ENCODE data around the gene RNASEH1.
A peak's percentile ranks its signal among the peaks of the same experiment; 100 is the strongest.

The RNASEH1 gene, protein sequence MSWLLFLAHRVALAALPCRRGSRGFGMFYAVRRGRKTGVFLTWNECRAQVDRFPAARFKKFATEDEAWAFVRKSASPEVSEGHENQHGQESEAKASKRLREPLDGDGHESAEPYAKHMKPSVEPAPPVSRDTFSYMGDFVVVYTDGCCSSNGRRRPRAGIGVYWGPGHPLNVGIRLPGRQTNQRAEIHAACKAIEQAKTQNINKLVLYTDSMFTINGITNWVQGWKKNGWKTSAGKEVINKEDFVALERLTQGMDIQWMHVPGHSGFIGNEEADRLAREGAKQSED

DNA sequence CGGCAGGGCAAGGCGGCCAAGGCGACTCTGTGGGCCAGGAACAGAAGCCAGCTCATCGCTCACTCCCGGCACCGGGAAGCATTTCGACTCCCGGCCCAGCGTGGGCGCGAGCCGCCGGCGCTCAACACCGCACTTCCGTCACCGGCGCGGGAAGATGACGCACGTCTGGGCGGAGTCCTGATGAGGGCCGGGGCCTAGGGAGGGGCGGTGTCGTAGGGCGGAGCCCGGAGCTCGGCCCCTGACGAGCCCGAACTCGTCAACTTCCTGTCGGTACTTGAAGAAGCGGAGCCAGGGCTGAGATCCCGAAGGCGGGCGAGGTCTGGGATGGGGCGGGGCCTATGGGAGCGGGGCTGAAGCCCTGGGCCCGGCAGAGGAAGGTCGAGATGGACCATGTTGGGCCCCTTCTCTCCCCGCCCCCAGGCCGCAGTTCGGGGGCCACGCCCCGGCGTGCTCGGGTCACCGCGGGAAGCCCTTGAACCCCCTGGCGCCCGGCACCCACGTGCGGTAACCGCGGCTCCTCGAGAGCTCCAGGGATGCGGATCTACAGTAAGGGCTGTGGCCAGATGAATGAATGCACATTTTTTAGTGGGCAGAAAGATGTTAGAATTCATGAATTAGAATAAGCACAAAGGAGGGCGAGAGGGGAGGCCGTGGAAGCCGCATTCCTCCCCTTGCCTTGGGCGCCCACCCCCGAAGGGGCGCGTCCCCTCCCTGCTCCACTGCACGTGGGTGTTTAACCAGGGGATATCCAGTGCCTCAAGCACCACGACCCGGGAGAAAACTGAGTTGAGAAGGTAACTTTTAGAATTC lies at the start of gene RNASEH1:
TSS of gene RNASEH1 (minus strand) at position 129 of the 810 bp plus-strand sequence. CDS start at position 56, 73 bp downstream.
- peak; percentile 99 for DNase-seq

DNA sequence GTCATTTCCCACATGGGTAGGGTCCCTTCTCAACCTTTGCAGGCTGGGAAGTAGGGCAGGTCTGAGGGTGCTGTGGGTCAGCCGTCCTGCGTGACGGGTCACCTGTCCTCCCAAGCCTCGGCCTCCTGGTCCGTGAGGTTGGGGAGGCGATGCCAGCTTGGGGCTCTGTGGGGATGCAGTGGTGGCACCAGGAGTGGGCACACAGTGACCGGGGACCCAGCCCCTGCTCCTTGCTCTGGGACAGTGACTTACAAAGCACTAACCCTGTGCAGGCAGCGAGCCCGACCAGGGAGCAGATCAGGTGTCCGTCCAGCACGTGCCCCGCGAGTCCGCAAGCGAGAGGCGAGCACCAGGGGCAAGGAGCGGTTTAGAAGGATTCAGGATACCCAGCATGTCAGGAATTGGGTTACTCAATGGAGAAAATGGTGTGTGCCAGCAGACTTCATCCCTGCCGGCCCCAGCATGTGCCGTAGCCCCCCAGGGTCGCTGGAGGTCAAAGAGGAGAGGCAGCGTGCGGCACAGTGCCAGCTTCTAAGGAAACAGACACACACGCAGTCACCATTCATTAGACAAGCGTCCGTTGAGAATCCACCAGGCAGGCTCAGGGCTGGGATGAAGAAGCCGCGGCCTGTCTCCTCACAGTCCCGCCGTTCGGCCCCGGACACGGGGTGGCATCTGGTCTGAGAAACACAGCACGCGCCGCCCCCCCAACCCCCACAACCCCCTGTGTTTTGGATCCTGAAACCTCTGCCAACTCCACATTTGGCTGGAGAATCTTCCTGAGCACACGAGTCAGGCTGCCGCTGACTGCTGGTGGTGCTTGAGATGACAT lies 48.5 kb upstream of the RNASEH1 start:
- no peak for DNase-seq

DNA sequence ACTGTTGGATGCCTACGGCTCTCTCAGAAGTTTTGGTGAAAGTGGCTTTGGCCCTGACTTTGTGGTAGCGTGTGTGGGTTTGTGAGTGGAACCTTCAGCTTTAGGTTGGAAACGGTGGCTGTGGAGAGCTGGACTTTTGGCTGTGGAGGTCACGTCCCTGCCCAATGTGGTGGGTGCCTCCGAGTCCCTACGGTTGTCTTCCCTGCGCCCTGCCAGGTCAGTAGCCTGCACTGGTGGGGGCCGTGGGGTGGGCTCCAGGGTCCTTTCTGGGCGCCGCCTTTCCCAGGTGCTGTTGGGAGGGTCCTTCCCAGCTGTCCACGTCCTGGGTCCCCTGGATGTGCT lies 47.9 kb upstream of the RNASEH1 start:
- no peak for DNase-seq

DNA sequence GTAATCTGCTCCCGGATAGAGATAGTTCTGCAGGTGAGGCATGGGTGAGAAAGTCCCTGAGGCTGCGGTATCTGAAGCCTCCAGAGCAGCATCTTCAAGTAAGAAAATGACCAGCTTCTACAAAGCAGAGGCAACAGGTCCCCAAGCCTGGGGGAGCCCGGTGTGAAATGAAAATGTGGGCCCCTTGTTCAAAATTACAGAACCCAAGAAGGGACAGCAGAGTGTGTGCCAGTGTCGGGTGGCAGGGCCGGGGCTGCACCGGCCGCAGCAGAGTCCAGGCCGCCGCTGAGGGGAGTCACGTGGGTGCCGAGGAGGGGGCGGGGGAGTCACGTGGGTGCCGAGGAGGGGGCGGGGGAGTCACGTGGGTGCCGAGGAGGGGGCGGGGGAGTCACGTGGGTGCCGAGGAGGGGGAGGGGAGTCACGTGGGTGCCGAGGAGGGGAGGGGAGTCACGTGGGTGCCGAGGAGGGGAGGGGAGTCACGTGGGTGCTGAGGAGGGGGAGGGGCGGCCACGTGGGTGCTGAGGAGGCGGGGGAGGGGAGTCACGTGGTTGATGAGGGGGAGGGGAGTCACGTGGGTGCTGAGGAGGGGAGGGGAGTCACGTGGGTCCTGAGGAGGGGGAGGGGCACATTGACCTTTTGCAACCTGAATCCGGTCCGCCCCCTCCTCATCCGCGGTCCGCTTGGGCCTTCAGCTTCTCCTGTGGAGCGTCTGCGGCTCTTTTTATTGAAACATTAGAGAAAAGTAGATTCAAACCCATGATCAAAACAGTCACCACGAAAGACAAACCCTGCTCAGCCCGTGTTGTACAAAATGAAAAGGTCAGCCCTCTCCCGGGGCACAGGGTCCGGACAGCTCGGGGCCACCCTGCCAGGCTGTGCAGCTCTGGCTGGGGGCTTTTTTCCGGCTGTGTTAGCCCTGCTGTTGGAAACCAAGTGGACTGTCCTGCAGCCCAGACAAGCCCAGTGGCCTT lies 47.1 kb upstream of the RNASEH1 start:
- DNase-seq: peak; percentile 68

DNA sequence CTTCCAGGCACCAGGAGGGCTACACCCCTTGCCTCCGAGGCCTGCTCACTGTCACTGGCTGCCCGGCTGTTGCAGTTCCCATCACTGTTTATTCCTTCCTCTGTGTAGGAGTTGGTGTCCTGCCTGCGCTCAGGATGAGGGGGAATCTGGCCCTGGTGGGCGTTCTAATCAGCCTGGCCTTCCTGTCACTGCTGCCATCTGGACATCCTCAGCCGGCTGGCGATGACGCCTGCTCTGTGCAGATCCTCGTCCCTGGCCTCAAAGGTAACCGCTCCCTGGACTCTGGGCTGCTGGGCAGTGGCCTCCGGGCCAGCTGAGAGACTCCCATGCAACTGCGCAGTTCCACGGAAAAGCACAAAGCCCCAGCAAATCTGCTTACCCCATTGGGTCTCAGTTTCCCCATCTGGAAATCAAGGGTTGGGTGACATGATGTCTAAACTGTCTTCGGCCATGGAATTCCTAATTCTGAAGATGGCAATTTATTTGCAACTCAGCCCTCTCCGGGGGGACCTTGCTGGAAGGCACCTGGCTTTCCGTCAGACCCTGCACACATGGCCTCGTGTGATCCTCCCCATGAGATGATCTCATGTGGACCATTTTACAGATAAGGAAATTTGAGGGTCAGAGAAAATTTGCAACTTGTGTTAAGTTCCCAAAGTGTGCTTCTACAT lies 46.2 kb upstream of the RNASEH1 start:
- DNase-seq: no peak

DNA sequence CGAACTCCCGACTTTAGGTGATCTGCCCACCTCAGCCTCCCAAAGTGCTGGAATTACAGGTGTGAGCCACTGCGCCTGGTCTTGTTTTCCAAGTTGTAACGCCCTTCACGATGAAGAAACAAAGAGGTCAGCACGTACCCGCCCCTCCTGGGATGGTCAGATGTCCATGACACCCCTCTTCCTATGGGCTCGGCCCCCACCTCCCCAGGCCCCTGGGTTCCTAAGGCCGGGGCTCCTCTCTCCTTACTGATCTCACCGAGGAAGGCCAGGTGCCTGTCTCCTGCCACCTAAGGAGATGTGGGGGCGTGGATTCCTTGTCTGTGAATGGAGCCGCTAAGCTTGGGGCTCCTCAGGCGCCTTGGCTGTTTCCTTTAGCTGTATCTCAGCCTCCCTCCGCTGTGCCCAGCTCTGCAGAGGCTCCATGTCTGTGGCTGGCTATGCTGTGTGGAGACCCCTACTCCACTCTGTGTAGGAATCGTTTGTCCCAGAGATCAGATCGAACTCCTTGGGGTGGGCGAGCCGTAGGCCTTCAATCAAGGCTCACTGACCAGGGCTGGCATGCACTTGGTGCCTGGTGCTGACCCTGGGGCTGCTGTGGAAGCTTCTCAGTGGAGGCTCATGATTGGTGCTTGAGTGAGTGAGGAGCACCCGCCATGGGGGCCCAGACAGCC lies 45.5 kb upstream of the RNASEH1 start:
- DNase-seq: no peak

DNA sequence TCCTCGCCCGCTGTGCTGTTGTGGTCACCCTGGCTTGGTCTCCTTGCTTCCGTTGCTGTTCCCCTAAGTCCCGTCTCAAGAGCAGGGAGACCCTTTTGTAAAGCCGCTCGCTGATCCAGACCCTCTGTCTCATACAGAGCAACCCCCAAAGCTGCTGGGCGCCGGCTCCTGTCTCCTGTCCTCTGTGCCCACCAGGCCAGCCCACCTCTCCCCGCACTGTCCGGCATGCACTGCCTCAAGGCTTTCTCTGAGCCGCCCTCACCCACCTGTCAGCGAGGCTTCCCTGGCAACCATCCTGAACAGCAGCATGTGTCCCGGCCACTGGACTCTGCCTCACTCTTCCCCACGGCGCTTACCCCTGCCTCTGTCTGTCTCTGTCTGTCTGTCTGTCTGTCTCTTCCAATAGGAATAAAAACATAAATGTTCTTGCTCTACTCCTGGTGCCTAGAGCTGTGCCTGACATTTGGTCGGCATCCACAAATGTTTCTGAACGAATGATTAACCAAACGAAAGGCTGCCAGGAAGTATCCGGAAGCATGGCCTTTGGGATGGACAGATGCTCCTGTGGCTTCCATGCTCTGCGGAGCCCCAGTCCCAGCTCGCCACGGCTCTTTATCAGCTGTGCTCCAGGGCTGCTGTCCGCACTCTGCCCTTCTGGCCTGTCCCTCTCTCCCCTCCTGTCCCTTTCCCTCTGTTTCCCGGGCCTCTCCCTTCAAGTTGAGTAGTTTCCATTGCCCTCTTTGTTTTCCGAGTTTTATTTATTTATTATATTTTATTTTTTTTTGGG lies 44.6 kb upstream of the RNASEH1 start:
- no peak for DNase-seq

DNA sequence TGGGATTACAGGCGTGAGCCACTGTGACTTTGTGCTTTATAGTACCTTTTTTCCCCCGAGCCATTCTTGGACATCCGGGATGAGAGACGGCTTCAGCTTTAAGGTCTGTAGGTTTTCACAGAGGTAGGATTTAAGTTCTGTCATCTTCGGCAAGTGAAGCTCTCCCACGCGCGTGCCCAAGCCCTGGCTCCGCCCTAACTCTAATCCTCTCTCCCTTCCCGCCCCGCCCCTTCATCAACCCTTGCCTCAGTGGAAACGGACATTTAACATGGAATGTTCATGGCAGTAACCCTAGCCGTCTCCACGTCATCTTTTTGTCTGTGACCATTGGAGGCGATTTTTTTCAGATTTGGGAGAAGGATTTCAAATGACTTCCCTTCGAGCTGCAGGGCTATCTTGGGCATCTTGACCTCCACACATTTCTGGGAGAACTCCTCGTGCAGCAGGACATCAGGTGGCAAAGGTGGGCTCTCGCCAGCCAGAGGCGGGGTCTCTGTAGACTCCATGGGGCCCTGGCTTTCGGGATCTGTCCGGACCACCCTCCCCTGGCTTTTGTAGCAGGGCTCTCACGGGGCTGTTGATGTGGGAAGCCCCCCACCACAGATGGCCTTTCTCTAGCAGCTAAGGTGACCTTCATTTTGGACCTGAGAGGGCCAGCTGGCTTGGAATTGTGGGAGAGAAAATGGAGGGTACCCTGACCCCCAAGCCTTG lies 43.6 kb upstream of the RNASEH1 start:
- no peak for DNase-seq

DNA sequence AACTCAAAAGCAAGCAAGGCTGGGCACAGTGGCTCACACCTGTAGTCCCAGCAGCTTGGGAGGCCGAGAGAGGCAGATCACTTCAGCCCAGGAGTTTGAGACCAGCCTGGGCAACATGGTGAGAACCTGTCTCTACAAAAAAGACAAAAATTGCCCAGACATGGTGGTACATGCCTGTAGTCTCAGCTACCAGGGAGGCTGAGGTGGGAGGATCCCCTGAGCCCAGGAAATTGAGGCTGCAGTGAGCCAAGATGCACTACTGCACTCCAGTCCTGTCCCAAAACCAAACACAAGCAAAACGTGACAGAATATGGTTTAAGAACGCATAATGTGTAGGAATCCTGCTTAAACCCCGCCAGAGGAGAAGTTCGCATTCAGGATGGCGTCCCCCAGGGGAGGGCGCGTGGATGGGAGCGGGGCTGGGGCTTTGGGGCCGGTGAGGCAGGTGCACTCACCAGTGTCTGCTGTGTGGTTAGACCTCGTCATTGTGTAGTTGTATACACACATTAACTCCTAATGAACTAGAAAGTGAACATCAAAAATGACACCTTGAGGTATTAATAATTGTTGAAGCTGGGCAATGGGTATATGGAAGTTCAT lies 42.2 kb upstream of the RNASEH1 start:
- no peak for DNase-seq

DNA sequence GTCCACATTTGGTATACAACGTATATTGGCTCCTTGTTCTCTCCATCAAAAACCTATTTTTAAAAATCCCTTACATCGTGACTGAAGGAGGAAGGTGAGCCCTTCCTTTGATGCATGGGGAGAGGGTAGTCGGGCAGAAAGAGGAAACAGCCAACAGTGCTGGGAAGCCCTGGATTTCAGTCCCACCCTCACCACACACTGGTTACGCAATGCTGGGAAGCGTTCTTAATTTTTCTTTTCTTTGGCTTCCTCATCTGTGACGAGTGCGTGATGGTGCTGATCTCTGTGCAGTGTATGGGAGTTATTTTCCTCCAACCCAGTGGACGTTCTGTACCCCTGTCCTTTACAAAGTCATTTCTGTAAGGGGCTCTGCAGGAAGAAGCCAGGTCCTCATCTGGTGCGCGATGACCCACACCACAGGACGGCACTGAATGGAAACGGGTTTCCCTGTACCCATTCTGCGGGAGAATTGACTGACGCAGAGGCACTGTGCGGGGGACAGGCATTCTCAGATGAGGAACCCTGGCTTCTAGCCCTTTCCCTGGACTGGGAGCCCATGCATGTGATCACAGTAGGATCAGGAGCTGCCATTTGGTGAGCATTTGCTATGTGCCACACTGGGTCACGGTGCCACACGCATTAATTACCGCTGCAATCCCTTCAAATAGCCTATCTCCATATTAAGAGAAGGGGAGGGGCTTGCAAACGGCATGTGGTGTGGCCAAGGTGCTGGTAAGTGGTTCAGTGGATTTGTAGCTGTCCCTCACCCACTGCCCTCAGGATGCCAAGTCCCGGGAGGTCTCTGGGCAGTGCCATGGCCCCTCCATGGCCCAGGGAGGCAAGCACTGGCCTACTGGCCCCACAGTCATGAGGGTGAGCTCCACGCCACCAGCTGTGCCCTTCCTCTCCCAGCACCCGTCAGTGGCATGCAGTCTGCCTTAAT lies 41.0 kb upstream of the RNASEH1 start:
- no peak for DNase-seq

DNA sequence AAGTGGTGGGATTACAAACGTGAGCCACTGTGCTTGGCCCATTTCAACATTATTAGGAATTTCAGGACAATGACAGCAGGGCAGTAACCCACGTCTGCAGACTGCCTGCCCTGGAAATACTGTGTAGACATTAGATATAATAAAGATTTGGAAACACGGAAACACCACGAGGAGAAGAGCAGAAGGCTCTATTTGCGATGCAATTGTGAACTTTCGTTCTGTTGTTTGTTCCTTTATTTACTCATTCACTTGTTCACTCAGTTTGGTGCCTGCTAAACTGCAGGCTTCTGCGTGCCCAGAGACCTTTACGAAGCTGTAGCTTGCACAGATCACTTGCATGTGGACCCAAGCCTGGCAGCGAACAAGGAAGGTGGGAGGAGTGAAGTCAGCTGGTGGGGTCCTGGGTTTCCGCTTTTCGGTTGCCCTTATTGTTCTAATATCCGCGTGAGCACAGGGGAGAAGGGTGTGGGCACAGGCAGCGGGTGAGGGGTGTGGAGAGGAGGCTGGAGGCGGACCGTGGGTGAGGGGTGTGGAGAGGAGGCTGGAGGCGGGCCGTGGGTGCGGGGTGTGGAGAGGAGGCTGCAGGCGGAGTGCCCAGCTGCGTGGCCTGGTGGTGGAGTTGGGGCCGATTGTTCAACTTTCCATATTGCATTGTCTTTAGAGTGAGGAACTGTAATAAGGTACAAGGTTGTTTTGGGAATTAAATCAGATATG lies 40.2 kb upstream of the RNASEH1 start:
- no peak for DNase-seq

DNA sequence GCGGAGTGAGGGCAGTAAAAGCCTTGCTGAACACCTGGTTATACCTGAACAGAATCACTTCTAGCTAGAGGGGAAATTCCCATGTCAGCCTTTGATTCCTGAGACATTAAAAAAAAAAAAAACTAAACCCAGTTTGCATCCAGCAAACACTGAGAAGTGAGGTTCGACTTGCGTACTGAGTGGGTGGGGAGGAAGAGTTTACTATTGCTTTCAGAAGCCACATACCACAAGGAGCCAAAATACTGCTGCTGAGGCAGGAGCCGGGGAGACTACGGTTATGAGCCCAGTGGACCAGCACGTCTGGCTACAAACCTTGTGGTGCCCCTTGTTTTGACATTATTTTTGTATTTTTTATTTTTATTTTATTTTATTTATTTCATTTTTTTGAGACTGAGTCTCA lies 39.4 kb upstream of the RNASEH1 start:
- DNase-seq: no peak

DNA sequence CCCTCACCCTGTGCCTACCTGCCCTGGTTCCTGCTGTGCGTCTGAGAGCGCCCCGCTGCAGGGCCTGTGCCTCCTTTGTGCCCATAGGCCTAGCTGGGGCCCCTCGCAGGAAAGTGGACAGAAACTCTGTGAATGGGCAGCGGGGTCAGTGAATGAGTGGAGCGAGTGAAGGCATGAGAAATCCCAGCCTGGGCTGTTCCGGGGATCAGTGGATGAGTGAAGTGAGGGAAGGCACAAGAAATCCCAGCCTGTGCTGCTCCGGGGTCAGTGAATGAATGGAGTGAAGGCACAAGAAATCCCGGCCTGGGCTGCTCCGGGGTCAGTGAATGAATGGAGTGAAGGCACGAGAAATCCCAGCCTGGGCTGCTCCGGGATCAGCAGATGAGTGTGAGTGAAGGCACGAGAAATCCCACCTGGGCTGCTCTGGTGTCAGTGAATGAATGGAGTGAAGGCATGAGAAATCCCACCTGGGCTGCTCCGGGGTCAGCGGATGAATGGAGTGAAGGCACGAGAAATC lies 38.8 kb upstream of the RNASEH1 start:
- DNase-seq: no peak

DNA sequence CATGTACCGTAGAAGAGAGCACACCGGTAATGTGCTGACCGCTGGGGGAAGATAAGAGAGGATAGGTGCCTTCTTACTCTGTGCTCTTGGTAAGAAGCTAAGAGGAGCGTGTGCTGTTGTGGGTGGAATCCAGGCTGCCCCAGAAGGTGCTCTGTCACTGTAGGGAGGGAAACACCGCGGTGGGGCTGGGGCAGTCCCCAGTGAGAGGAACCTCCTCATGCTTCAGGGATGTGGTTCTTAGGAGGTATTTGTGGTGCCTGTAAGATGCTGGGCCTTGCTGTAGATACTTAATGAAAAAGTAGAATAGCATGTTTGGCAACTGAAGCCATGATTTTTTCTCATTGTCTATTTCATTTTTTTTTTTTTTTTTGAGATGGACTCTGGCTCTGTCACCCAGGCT lies 37.9 kb upstream of the RNASEH1 start:
- no peak for DNase-seq

DNA sequence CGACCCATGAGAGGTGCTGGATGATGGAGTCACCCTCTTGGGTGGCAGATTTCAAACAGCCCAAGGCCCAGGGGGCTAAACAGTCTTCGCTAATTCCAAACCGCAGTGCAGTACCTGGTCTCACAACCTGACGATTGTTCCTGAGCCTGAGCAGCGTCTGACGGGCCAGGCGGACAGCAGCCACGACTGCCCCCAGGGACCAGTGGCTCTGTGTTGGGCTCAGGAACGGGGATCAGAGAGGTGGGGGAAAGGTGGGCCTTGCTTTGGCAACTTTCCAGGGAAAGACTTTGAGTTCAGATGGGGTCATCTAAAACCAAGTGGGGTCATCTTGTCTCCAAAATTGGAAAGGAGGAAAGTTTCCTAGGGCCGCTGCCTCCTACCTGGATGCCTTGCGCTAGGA lies 37.3 kb upstream of the RNASEH1 start:
- no peak for DNase-seq

DNA sequence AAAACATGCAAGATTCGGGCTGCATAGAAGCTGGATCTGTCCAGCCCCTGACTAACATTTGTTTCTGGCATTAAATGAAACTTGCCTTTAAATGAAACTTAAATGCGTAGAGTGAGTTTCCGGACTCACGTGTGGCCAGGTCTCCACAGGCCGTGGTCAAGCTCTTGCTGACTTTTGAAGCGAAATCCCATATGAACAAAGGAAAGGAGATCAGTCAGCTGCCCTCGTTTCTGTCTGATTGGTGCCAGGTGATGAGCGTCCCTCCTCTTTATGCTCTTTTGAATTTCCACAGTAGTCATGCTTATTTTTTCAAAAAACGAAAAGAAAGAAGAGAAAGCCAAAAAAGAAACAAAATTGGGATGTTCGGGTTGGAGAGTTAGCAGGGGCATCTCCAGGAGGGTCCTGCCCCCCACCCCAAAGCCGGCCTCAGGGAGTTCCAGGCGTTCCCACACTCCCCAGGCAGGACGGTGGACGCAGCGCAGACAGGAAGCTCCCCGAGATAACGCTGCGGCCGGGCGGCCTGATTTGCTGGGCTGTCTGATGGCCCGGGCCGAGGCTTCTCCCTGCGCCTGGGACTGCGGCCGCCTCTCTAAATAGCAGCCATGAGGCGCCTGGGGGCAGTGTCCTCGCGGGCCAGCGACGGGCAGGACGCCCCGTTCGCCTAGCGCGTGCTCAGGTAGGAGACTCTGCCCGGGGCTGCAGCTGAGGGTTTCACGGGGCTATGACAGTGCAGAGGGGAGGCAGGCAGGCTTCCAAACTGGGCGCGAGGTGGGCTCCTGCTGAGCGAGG lies 36.6 kb upstream of the RNASEH1 start, which contains the start of gene COLEC11:
TSS of gene COLEC11 (plus strand) at position 620 of the 789 bp plus-strand sequence. CDS start 9,229 bp downstream, outside the sequence.
- peak; percentile 41 for DNase-seq

All from right hindlimb (tissue), 1 donor.